OCI-LY3 (cell line): ENCODE data around the gene ADAD2.

Experiments used
- H2AFZ ChIP-seq: fragments of 200-600, 300-600 bp; shearing (Covaris generic); 2 replicates; pipeline ENCODE4 v1.6.0; 2014; ENCODE audit warnings: antibody characterized with exemption, low read depth, low read length
- H3K27ac ChIP-seq: fragments of 200-600, 300-600 bp; sonication (generic); 2 replicates; pipeline ENCODE4 v1.5.1; 2014; ENCODE audit warnings: mild to moderate bottlenecking, low read length, moderate library complexity, mixed read lengths
- H3K27me3 ChIP-seq: fragments of 200-600, 300-600 bp; sonication (generic); 2 replicates; pipeline ENCODE4 v1.6.1; 2014; ENCODE audit warnings: low read depth, low read length, mixed read lengths
- H3K36me3 ChIP-seq: fragments of 200-600, 300-600 bp; sonication (generic); replicated peaks from 2 replicates; pipeline ENCODE3; 2014; ENCODE audit warnings: low read depth, low read length, mixed read lengths
- H3K4me1 ChIP-seq: fragments of 300-600, 200-600 bp; sonication (generic); 2 replicates; pipeline ENCODE4 v1.6.1; 2014; ENCODE audit warnings: low read length, mixed read lengths
- H3K4me2 ChIP-seq: fragments of 200-600, 300-600 bp; sonication (generic); 2 replicates; pipeline ENCODE4 v1.6.1; 2014; ENCODE audit warnings: low read length, mixed read lengths
- H3K4me3 ChIP-seq: fragments of 300-600, 200-600 bp; sonication (generic); 2 replicates; pipeline ENCODE4 v1.5.1; 2014; ENCODE audit warnings: antibody characterized with exemption, mild to moderate bottlenecking, low read length, moderate library complexity
- H3K79me2 ChIP-seq: fragments of 300-600, 200-600 bp; shearing (Covaris generic); 2 replicates; pipeline ENCODE4 v1.6.1; 2014; ENCODE audit warnings: mild to moderate bottlenecking, low read length, mixed read lengths
- H3K9ac ChIP-seq: fragments of 300-600, 200-600 bp; shearing (Covaris generic); 2 replicates; pipeline ENCODE4 v1.6.0; 2014; ENCODE audit warnings: mild to moderate bottlenecking, low read length, moderate library complexity
- H3K9me3 ChIP-seq: fragments of 200-600, 300-600 bp; shearing (Covaris generic); 2 replicates; pipeline ENCODE4 v1.6.1; 2014; ENCODE audit warnings: low read length, mixed read lengths; ENCODE audit not compliant: insufficient read depth
- H4K20me1 ChIP-seq: fragments of 200-600, 300-600 bp; sonication (generic); 2 replicates; pipeline ENCODE4 v1.6.1; 2016; ENCODE audit warnings: low read length, mixed read lengths; ENCODE audit not compliant: insufficient read depth
- EZH2phosphoT487 ChIP-seq: fragments of 200-600 bp; shearing (Covaris generic); IDR thresholded peaks from 2 replicates; pipeline ENCODE4 v1.6.1; 2018; ENCODE audit warnings: antibody characterized with exemption, mixed run types, low read depth
- TF ChIP-seq, protein P1 (sequence below): fragments of 200-600, 300-600 bp; sonication (generic); IDR thresholded peaks from 2 replicates; pipeline ENCODE4 v1.5.1; 2014; ENCODE audit warnings: antibody characterized with exemption, low read length, low read depth

Gene ADAD2

DNA sequence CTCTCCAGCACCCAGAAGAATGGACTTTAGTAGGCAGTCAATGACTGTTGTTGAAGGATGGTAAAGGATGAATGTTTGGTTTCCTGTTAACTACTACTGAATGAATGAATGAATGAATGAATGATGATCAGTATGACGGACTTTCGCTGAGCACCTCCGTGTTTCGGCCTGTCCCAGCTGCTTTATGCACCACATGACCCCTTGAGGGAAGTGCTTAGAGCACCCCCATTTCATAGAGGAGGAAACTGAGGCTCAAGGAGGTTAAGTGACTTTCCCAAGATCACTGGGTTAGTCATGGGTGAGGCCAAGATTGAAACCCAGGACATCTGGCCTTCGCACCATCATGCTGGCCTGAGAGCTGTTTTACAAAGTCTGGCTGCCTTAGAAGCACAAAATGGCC is 42.0 kb downstream of the ADAD2 start:
- no peaks in the 10 kb centered on the region for H3K79me2 ChIP-seq

DNA sequence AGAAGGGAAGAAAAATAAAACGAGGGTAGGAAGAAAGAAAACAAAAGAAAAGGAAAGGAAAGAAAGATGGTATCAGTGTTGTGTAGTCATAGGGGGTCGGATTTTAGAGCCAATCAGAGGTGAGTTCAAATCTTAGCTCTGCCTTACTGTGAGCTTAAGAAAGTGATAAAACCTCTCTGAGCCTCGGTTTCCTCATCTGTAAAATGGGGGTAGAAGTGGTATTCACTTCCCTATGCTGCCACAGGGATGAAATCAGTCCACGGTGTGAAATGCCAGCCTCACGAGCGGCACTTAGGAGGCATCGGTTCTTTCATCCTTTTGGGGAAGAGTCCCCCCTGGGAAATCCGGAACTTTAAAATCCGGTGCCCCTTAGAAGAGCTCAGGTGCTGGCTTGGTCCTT is 42.8 kb downstream of the ADAD2 start:
- no peak overlapping the region for H3K4me3 ChIP-seq
- no peaks in the 10 kb centered on the region for H3K36me3 ChIP-seq
- H3K27ac ChIP-seq: no peak overlapping the region
- H4K20me1 ChIP-seq: no peaks in the 10 kb centered on the region
- H2AFZ ChIP-seq: no peak overlapping the region
- H3K4me2 ChIP-seq: no peak overlapping the region
- no peak overlapping the region for H3K9ac ChIP-seq
- no peaks in the 10 kb centered on the region for H3K79me2 ChIP-seq
- peaks cover 10% of the 10 kb centered on the region for H3K27me3 ChIP-seq
- H3K9me3 ChIP-seq: no peaks in the 10 kb centered on the region
- H3K4me1 ChIP-seq: no peaks in the 10 kb centered on the region
- TF ChIP-seq, protein P1, sequence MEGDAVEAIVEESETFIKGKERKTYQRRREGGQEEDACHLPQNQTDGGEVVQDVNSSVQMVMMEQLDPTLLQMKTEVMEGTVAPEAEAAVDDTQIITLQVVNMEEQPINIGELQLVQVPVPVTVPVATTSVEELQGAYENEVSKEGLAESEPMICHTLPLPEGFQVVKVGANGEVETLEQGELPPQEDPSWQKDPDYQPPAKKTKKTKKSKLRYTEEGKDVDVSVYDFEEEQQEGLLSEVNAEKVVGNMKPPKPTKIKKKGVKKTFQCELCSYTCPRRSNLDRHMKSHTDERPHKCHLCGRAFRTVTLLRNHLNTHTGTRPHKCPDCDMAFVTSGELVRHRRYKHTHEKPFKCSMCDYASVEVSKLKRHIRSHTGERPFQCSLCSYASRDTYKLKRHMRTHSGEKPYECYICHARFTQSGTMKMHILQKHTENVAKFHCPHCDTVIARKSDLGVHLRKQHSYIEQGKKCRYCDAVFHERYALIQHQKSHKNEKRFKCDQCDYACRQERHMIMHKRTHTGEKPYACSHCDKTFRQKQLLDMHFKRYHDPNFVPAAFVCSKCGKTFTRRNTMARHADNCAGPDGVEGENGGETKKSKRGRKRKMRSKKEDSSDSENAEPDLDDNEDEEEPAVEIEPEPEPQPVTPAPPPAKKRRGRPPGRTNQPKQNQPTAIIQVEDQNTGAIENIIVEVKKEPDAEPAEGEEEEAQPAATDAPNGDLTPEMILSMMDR: no peak
- TF ChIP-seq EZH2phosphoT487: no peak

More for the DNA sequence above, 42.0 kb downstream of the ADAD2 start:
- H3K27me3 ChIP-seq: peaks cover 10% of the 10 kb centered on the region
- H3K9ac ChIP-seq: no peak overlapping the region
- TF ChIP-seq, protein P1: no peak
- no peak for TF ChIP-seq EZH2phosphoT487
- H3K27ac ChIP-seq: no peak overlapping the region
- no peak overlapping the region for H3K4me2 ChIP-seq
- H3K4me1 ChIP-seq: no peaks in the 10 kb centered on the region
- H3K9me3 ChIP-seq: no peaks in the 10 kb centered on the region
- H3K36me3 ChIP-seq: no peaks in the 10 kb centered on the region
- H2AFZ ChIP-seq: no peak overlapping the region
- no peaks in the 10 kb centered on the region for H4K20me1 ChIP-seq
- no peak overlapping the region for H3K4me3 ChIP-seq

DNA sequence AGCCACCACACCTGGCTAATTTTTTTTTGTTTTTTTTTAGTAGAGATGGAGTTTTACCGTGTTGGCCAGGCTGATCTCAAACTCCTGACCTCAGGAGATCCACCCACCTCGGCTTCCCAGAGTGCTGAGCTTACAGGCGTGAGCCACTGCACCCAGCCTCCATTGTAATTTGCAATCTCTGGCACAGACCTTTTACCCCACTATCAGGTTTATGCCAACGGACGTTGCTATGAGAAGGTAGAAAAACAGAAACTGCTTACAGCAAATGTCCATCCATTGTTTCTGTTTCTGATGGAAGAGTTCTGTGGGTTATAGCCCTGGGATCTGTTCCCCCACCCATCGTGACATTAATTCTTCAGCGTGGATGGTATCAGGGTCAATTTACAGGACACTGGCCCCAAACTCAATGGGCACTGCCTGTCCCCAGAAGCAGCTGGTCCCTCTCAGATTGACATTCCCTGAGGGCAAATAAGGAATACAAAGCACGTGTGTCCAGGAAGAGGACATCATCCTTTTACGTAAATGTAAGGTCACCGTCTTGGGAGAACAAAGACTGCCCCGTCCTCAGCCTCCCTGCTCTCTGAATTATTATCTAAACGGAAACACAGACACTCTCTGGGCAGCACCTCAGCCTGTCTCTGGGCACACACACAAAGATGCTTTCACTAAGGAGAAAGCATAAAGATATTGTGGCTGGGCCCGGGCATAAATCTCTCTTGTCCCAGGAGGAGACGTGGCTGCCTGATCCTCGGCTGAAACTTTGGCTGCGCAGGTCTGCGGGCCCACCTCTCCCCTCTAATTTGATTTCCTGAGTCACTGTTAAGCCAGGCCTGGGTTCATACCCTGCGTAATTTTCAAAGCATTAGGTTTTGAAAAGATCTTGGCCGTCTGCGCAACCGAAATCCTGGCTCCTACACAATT is 43.6 kb downstream of the ADAD2 start:
- Histone ChIP-seq H3K79me2 (no peaks in the 10 kb centered on the region), H3K4me2 (no peak overlapping the region), H3K9ac (no peak overlapping the region), H3K27me3 (peaks cover 16% of the 10 kb centered on the region), H3K9me3 (no peaks in the 10 kb centered on the region), H3K27ac (no peak overlapping the region), H4K20me1 (no peaks in the 10 kb centered on the region), H3K36me3 (no peaks in the 10 kb centered on the region), H3K4me1 (no peaks in the 10 kb centered on the region), H3K4me3 (no peak overlapping the region), H2AFZ (no peak overlapping the region)
- TF ChIP-seq, protein P1: no peak
- TF ChIP-seq EZH2phosphoT487: no peak

DNA sequence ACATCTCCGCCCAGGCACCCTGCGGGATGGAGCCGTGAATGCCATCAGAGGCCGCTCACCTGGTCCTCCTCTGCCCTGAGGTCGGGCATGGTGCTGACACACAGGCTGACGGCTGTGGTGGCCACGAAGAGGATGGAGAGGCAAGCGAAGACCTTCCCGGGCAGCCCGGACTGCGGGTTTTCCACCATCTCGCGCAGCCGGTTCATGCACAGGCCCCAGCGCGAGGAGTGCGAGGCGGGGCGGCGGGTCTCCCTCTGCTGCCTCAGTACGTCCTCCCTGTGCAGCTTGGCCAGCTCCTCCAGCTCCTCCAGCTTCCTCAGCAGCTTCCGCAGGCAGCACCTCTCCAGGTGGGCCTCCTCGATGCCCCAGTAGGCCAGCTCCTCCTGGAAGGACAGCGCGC is 45.7 kb downstream of the ADAD2 start:
- no peaks in the 10 kb centered on the region for H3K79me2 ChIP-seq
- no peak overlapping the region for H2AFZ ChIP-seq
- no peak overlapping the region for H3K4me3 ChIP-seq
- TF ChIP-seq, protein P1: no peak
- no peak for TF ChIP-seq EZH2phosphoT487
- H3K36me3 ChIP-seq: no peaks in the 10 kb centered on the region
- H3K9ac ChIP-seq: no peak overlapping the region
- H3K27ac ChIP-seq: no peak overlapping the region
- peaks cover 29% of the 10 kb centered on the region for H3K27me3 ChIP-seq
- no peak overlapping the region for H3K4me2 ChIP-seq
- H3K9me3 ChIP-seq: no peaks in the 10 kb centered on the region
- no peaks in the 10 kb centered on the region for H4K20me1 ChIP-seq
- no peaks in the 10 kb centered on the region for H3K4me1 ChIP-seq
